Activated CD4-positive, alpha-beta T cell treated with anti-CD3 and anti-CD28 coated beads, Interleukin-2, amount 10 ng/mL, durations not matched to agents 7 days and 5 days (primary cell): Measurements from ENCODE around the gene PRPF6. TPM values are rescaled to one million over a fixed set of nuclear protein-coding genes. Genes with fewer than 3 reads are reported as not detected.

Experiments
- CTCF ChIA-PET: fragments of 350-600 bp; sonication (Branson Sonifier 250); formaldehyde crosslinking; loops from one replicate; lab custom pipeline; 2021; ENCODE audit warnings: antibody characterized with exemption; lab: Charles Lee
- POLR2A ChIA-PET: fragments of 350-600 bp; sonication (Branson Sonifier 250); formaldehyde crosslinking; loops from one replicate; lab custom pipeline; 2021; ENCODE audit warnings: antibody characterized with exemption; lab: Charles Lee
- DNase-seq: peaks from one replicate; pipeline ENCODE4 v3.0.0-alpha.2; 2020
- H3K27ac Mint-ChIP-seq: one replicate; pipeline ENCODE4 v1.8.0; 2021; ENCODE audit warnings: mild to moderate bottlenecking, moderate library complexity, mixed read lengths
- H3K27me3 Mint-ChIP-seq: one replicate; pipeline ENCODE4 v1.8.0; 2021; ENCODE audit warnings: mixed read lengths
- H3K36me3 Mint-ChIP-seq: one replicate; pipeline ENCODE4 v1.8.0; 2021; ENCODE audit warnings: low read depth, mixed read lengths
- H3K4me1 Mint-ChIP-seq: one replicate; pipeline ENCODE4 v1.8.0; 2021; ENCODE audit warnings: mixed read lengths
- H3K4me3 Mint-ChIP-seq: one replicate; pipeline ENCODE4 v1.8.0; 2021; ENCODE audit warnings: mild to moderate bottlenecking, moderate library complexity, mixed read lengths
- H3K9me3 Mint-ChIP-seq: one replicate; pipeline ENCODE4 v1.8.0; 2021; ENCODE audit warnings: mixed read lengths
- total RNA-seq, 2 experiments: library from RNA; stranded (reverse); gene quantifications; one replicate each; pipeline ENCODE4 v1.2.3, GENCODE V29; 2021

The PRPF6 gene
- total RNA-seq, 2 experiments from 2014 or later: 67.1 to 70.8 TPM

DNA sequence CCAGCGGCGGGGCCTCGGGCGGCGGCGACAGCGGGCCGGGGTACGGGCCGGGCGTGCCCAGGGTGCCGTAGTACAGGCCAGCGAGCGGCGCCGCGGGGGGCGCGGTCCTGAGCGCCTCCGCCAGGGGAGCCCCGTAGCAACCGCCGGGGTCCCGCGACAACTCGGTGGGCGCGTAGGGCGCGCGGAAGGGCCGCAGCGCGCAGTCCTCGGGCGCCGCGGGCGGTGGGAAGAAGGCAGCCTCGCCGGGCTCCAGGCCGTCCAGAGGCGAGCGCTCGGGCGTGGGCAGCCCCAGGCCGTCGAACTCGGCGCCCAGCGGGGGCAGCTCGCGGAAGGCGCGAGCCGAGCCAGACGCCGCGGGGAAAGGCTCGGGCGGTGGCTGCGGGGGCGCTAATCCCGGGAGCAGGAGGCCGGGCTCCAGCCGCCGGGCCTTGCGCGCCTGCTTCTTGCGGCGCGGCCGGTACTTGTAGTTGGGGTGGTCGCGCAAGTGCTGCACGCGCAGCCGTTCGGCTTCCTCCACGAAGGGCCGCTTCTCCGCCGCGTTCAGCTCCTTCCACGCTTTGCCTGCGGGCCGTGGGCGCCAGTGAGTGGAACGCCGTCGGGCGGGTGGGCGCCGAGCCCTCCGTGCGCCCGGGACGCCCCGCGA is 67.6 kb downstream of the PRPF6 start:
- POLR2A ChIA-PET: no interaction called here
- H3K4me1 Mint-ChIP-seq: peaks cover 33% of the 10 kb centered on the region
- no peak overlapping the region for H3K27ac Mint-ChIP-seq
- peaks cover 36% of the 10 kb centered on the region for H3K27me3 Mint-ChIP-seq
- H3K4me3 Mint-ChIP-seq: no peak overlapping the region
- no peaks in the 10 kb centered on the region for H3K9me3 Mint-ChIP-seq
- no peak for DNase-seq
- no peaks in the 10 kb centered on the region for H3K36me3 Mint-ChIP-seq
- CTCF ChIA-PET: interaction anchor here (11.2 kb wide), 1 partner anchor 9 kb away, joined by 79 read pairs; no protein-coding TSS in a partner anchor

DNA sequence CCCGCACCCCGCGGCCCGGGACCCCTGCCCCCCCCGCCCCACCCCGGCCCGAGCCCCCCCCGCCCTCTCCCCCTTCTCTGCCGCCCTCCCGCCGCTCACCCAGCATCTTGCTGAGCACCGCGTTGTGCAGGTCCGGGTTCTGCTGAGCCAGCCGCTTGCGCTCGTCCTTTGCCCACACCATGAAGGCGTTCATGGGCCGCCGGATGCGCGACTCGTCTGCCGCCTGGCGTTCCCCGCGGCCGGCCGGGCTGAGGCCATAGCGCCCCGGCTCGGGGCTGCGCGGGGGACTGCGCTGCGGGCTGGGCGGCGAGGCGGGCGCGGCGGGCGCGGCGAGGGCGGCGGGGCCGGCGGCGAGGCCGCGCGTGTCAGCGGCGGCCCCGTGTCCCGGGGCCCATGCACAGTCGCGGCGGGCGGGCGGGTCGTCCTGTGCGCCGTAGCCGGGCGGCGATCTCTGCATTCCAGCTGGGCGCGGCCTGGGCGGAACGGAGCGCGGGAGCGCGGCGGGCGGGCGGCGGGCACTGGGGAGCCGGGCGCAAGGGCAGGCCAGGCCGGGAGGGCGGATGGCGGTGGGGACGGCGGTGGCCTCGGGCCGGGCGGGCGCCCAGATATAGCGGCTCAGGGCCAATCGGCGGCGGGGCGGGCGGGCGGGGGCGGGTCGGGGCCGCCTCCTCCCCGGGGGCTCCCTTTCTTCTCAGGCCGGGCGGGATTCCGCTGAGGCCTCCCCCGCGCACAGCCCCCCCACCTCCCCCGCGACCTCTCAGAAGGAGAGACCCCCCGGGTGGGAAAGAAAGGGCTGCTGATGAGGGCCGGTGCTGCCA is 68.3 kb downstream of the PRPF6 start, which contains the start of gene SOX18:
Gene SOX18, minus strand, starts transcription at position 580 of the 818 bp plus-strand sequence. Its CDS starts 123 bp downstream, at position 457.
- peaks cover 32% of the 10 kb centered on the region for H3K4me1 Mint-ChIP-seq
- ChIA-PET CTCF (interaction anchor here (11.2 kb wide), 1 partner anchor 9 kb away, joined by 79 read pairs; no protein-coding TSS in a partner anchor), POLR2A (no interaction called here)
- H3K36me3 Mint-ChIP-seq: no peaks in the 10 kb centered on the region
- peaks cover 36% of the 10 kb centered on the region for H3K27me3 Mint-ChIP-seq
- peak within 1 kb of the TSS; percentile 47 for H3K4me3 Mint-ChIP-seq
- no peak for DNase-seq
- no peaks in the 10 kb centered on the region for H3K9me3 Mint-ChIP-seq
- no peak within 1 kb of the TSS for H3K27ac Mint-ChIP-seq

DNA sequence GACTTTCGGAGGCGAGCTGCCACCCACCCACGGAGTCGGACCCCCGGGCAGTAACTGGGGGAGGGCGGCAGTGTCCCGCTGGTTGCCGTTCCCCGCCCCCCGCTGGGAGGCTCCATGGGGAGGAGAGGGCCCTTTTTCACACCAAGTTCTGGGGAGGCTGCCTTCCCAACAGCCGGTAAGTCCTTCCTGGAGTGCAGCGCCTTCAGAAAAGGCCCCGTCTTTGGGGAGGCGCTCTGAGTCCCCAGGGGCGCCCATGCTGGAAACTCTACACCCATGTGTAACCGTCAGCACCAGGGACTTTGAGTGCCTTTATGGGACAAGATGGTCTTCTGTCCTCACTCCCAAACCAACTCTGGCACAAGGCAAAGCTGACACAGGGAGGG is 68.9 kb downstream of the PRPF6 start:
- no peaks in the 10 kb centered on the region for H3K9me3 Mint-ChIP-seq
- CTCF ChIA-PET: interaction anchor here (11.2 kb wide), 1 partner anchor 10 kb away, joined by 79 read pairs; no protein-coding TSS in a partner anchor
- POLR2A ChIA-PET: no interaction called here
- no peaks in the 10 kb centered on the region for H3K36me3 Mint-ChIP-seq
- peaks cover 36% of the 10 kb centered on the region for H3K27me3 Mint-ChIP-seq
- DNase-seq: no peak
- peak overlapping the region; percentile 47 for H3K4me3 Mint-ChIP-seq
- H3K4me1 Mint-ChIP-seq: peaks cover 31% of the 10 kb centered on the region
- no peak overlapping the region for H3K27ac Mint-ChIP-seq

DNA sequence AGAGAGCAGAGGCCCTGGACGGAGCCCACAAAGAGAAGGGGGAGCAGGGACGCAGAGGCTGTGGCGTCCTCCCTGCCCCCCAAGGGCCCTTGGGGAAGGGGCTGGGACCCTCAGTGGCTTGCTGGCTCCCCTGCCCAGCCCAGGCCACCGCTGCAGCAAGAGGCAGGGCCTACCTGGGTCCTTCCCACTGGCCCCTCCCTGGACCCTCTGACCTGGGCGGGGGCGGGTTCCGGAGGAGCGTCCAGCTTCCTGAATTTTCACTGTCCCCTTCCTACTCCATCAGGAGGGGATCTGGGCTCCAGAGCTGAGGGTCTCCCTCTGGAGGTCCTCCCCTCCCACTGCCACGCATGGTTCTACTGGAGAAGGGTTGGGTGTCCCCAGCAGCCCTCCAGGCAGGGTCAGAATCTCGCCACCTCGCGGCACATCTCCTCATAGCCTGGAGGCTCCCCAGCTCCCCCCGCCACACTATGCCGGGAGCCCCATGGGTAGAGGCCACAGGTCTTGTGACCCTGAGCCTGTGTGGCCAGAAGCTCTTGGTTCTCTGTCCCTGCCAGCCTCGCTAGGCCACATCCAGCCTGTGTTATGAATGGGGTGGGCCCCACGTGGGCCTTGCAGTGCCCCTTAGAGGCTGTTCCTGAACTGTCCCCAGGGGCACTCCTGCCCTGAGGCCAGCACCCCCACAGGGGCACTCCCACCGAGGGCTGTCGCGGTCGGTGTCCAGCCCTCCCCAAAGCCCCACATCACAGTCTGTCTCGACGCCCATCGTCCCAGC is 69.5 kb downstream of the PRPF6 start:
- Mint-ChIP-seq H3K9me3 (no peaks in the 10 kb centered on the region), H3K27ac (no peak overlapping the region), H3K36me3 (no peaks in the 10 kb centered on the region), H3K27me3 (peaks cover 36% of the 10 kb centered on the region), H3K4me1 (peaks cover 32% of the 10 kb centered on the region), H3K4me3 (no peak overlapping the region)
- ChIA-PET POLR2A (no interaction called here), CTCF (interaction anchor here (0.9 to 11.2 kb wide), 2 partner anchors 10 to 70 kb away, joined by 3 to 79 read pairs; no protein-coding TSS in a partner anchor)
- DNase-seq: no peak

DNA sequence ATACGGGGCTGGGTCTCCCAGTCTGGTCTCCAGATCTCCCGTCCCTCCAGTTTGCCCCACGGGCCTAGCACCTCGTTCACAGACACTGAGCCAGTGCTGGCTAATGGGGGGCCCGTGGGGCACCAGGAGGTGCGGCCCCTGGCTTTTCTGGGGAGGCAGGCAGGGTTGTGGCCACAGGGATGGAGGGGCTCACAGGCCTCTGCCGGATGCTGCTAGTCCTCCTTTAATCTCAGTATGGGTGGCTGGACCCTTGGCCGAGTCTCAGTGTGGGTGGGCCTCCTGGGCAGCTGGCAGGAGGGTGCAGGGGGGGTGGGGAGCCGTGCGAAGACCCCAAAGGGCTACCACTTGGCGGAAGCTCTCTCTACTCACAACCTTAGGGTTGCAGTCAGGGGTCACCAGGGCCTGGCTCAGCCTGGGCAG is 70.1 kb downstream of the PRPF6 start:
- no peak overlapping the region for H3K4me3 Mint-ChIP-seq
- CTCF ChIA-PET: interaction anchor here (0.9 to 11.2 kb wide), 2 partner anchors 11 to 71 kb away, joined by 3 to 79 read pairs; no protein-coding TSS in a partner anchor
- H3K9me3 Mint-ChIP-seq: no peaks in the 10 kb centered on the region
- H3K4me1 Mint-ChIP-seq: peaks cover 30% of the 10 kb centered on the region
- no peaks in the 10 kb centered on the region for H3K36me3 Mint-ChIP-seq
- POLR2A ChIA-PET: no interaction called here
- peaks cover 34% of the 10 kb centered on the region for H3K27me3 Mint-ChIP-seq
- H3K27ac Mint-ChIP-seq: no peak overlapping the region
- DNase-seq: no peak

DNA sequence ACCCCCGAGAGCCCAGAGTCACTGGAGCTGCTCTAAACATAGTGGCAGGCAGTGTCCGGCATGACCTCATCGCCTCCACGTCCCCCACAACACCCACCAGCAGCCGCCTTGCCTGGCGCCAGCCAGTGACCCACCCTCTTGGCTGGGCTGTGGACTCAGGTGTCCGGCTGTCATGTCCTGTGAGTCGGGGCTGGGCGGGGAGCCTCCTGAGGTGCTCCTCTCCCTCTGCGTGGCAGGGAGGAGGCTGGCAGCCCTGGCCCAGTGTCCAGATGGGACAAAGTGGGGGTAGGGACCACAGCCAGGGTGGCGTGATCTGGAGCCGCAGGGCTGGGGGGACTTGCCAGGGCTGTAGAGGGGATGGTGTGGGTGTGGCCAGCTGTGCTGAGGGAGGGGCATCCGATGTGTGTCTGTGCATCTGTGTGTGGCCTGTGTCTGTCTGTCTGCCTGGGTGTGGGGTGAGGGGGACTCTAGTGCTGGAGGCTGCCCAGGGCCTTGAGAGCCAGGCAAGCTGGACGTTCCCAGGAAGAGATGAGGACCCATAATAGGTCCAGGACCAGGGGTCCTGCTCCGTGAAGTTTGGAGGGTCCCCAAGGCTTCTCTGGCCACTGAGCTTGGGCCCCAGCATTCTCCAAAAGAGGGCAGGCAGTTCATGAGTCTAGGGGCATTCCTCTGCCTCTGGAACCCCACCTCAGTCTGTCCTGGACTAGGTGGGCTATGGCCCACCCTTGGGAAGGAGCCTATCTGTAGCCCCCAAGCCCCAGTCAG is 70.8 kb downstream of the PRPF6 start:
- Mint-ChIP-seq H3K36me3 (no peaks in the 10 kb centered on the region), H3K9me3 (no peaks in the 10 kb centered on the region), H3K4me3 (no peak overlapping the region), H3K27me3 (peaks cover 29% of the 10 kb centered on the region), H3K27ac (peak overlapping the region; percentile 31), H3K4me1 (peaks cover 26% of the 10 kb centered on the region)
- ChIA-PET POLR2A (no interaction called here), CTCF (interaction anchor here (0.8 to 11.2 kb wide), 6 partner anchors 10 to 86 kb away, joined by 3 to 79 read pairs (median 4); partner anchors contain the start of gene PRPF6)
- DNase-seq: no peak

DNA sequence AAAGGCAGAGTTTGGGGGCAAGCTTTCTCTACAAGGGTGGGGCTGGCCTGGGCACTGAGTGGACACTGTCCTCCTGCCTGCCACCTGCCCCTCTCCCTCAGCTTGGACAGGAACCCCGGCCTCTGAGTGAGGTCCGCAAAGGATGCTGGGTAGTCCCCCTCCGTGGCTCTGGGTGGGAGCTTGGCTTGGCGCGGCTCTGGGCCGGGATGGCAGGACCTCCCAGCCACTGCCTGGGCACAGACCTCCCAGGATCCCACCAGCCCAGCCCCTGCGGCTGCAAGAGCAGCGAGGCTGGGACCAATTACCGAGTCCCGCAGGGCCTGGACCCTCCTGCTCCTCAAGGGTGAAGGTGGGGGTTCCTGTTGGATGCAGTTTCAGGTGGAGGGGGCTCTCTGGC is 71.4 kb downstream of the PRPF6 start:
- Mint-ChIP-seq H3K36me3 (no peaks in the 10 kb centered on the region), H3K4me1 (peaks cover 31% of the 10 kb centered on the region), H3K27ac (no peak overlapping the region), H3K9me3 (no peaks in the 10 kb centered on the region), H3K27me3 (peaks cover 23% of the 10 kb centered on the region), H3K4me3 (no peak overlapping the region)
- POLR2A ChIA-PET: no interaction called here
- CTCF ChIA-PET: interaction anchor here (0.8 to 11.2 kb wide), 6 partner anchors 10 to 86 kb away, joined by 3 to 79 read pairs (median 6); partner anchors contain the start of gene PRPF6
- DNase-seq: no peak

DNA sequence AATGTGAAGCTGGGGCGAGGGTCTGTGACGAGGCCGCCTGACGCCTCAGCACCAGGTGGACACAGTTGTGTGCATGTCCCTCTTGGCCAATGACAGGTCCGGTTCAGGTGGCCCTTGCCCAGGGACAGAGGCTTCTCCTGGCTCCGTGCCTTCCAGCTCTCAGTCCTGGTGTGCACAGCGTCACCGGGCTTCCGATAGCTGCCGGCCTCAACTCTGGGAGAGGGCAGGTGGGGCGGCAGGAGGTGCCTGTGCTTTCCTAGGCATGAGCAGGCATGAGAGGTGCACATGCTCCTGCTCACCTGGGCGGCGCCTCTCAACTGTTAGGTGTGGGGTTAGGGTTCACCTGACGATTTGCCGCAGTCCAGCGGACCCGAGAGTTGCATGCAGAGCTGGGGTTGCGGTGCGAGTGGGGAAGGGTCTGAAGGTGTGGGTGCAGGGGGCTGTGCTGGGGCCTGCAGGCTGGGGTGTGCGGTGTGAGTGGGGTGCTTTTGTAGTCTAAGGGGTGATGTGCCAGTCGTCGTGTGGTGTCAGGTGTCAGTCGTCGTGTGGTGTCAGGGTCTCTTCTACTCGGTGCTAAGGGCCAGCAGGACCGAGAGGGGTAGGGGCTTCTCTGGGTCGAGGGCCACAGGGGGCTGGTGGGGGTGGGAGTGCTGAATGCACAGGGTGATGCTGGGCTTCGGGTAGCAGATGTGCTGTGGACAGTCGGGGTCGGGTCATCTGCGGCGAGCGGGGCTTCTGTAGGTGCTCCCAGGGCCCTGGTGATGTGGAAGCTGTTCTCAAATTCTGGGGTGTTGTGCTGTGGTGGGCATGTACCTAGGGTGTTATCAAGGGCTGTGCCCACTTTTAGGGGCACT is 72.3 kb downstream of the PRPF6 start:
- H3K36me3 Mint-ChIP-seq: no peaks in the 10 kb centered on the region
- peaks cover 18% of the 10 kb centered on the region for H3K27me3 Mint-ChIP-seq
- H3K27ac Mint-ChIP-seq: peak overlapping the region; percentile 62
- no peaks in the 10 kb centered on the region for H3K9me3 Mint-ChIP-seq
- peaks cover 38% of the 10 kb centered on the region for H3K4me1 Mint-ChIP-seq
- POLR2A ChIA-PET: no interaction called here
- no peak for DNase-seq
- H3K4me3 Mint-ChIP-seq: no peak overlapping the region
- CTCF ChIA-PET: interaction anchor here (0.8 to 11.2 kb wide), 7 partner anchors 9 to 85 kb away, joined by 3 to 79 read pairs (median 4); partner anchors contain the start of gene PRPF6

DNA sequence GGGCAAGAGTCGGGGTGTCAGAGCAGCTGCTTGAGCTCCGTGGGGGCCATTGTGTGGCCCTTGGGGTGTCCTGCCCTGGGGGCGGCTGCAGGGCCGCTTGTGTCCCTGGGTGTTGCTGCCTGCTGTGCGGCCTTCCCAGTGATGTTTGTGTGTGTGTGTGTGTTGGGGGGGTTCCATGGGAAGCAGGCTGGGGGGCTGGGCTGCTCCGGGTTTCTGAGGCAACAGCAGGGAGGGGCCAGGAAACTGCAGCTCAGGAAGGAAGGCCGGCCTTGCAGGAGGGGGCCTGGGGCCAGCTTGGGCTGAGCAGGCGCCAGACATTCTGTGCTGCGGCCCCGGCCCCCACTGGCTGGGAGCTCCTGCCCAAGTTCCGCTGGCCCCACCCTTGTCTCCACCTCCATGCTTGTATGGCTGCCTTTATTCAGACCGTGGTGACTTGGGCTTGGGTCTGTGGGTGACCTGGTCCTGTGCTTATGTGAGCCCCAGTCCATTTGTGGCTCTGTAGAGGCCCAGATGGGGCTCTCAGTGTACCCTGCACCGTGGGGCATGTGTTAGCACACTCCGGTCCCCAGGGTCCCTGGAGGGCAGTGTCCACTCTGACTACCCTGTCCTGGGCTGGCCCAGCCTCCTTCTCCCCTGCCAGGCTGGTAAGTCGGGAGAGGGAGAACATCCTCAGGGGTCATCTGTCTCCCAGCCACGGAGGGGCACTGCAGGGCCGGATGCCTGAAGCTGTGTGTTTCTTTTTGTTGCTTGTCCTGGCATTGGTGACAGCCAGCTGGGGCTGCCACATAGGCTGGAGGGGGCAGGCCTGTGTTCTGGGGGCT is 73.1 kb downstream of the PRPF6 start:
- Mint-ChIP-seq H3K4me3 (no peak overlapping the region), H3K9me3 (no peaks in the 10 kb centered on the region), H3K27me3 (peaks cover 17% of the 10 kb centered on the region), H3K27ac (peak overlapping the region; percentile 62), H3K4me1 (peaks cover 43% of the 10 kb centered on the region), H3K36me3 (no peaks in the 10 kb centered on the region)
- CTCF ChIA-PET: interaction anchor here (0.7 to 11.2 kb wide), 5 partner anchors 10 to 206 kb away, joined by 3 to 79 read pairs (median 7); partner anchors contain the start of gene PRPF6
- no peak for DNase-seq
- POLR2A ChIA-PET: no interaction called here

DNA sequence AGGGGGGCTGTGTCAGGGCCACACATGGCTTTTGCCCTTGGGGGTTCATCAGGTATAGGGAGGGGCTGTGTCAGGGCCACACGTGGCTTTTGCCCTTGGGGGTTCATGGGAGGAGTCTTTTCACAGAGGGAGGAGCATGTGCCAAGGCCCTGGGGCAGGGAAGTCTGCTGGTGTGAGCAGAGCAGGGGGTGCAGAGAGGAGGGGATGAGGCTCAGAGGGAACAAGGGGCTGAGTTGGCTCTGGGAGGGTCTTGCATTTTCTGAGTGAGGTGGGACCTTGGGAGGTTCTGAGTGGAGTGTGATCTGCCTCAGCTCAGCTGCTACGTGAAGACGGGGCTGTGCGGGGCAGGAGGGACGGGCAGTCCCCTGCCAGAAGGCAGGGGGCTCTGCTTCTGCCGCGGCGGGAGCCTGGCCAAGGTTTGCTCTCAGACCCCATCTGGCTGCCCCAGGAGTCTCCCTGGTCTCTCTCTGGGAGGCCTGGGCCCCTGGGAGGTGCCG is 74.5 kb downstream of the PRPF6 start:
- Mint-ChIP-seq H3K4me1 (peaks cover 47% of the 10 kb centered on the region), H3K9me3 (no peaks in the 10 kb centered on the region), H3K27ac (peak overlapping the region; percentile 72), H3K36me3 (no peaks in the 10 kb centered on the region), H3K4me3 (no peak overlapping the region), H3K27me3 (peaks cover 13% of the 10 kb centered on the region)
- ChIA-PET POLR2A (no interaction called here), CTCF (interaction anchor here (11.2 kb wide), 1 partner anchor 15 kb away, joined by 79 read pairs; no protein-coding TSS in a partner anchor)
- no peak for DNase-seq
